B cell (primary cell): ENCODE data around the gene PBOV1. TPM values are rescaled to one million over a fixed set of nuclear protein-coding genes. Genes with fewer than 3 reads are reported as not detected.

Source experiments
- ATAC-seq: fragments of 200-7000 bp; cut with Tn5 transposase; one replicate; pipeline ENCODE4 v1.10.0; 2021; ENCODE audit warnings: low read depth, mild to moderate bottlenecking, moderate number of reproducible peaks, moderate library complexity
- CTCF ChIA-PET: fragments of 350-600 bp; sonication (Branson Sonifier 250); formaldehyde crosslinking; loops from one replicate; lab custom pipeline; 2021; ENCODE audit warnings: antibody characterized with exemption, inconsistent platforms; lab: Charles Lee
- POLR2A ChIA-PET: fragments of 350-600 bp; sonication (Branson Sonifier 250); formaldehyde crosslinking; loops from one replicate; lab custom pipeline; 2021; ENCODE audit warnings: antibody characterized with exemption; lab: Charles Lee
- DNase-seq: peaks from one replicate; pipeline ENCODE4 v3.0.0; 2013
- H2AFZ ChIP-seq: 2 replicates; pipeline ENCODE4 v1.6.1; 2012; ENCODE audit warnings: mild to moderate bottlenecking, low read depth, low read length; ENCODE audit not compliant: insufficient read depth, poor library complexity, severe bottlenecking
- H3K27ac ChIP-seq, 2 donors: 1 replicate in 1 of 2; 2 replicates in 1 of 2; pipeline ENCODE4 v1.5.1; 2012 to 2013; ENCODE audit warnings: low read length in 2 of 2, mild to moderate bottlenecking in 2 of 2, moderate library complexity in 1 of 2
- H3K27me3 ChIP-seq, 4 experiments: fragments of 200-600 bp in 1 of 4; sonication (generic) in 1 of 4; replicated peaks in 1 of 4; 1 replicate in 2 of 4; 2 replicates in 2 of 4; pipeline versions ENCODE4 v1.6.1 to v1.7.0; 2013 to 2016; ENCODE audit warnings: low read length in 3 of 4, mild to moderate bottlenecking in 2 of 4, mixed read lengths in 1 of 4, moderate library complexity in 1 of 4; ENCODE audit not compliant: insufficient read depth in 4 of 4, control insufficient read depth in 3 of 4; ENCODE audit errors: control extremely low read depth in 1 of 4
- H3K36me3 ChIP-seq, 2 experiments: replicated peaks in 1 of 2; 1 replicate in 1 of 2; 2 replicates in 1 of 2; pipeline versions ENCODE4 v1.6.1 to v1.7.1; 2013; ENCODE audit warnings: low read length in 1 of 2; ENCODE audit not compliant: insufficient read depth in 2 of 2, control insufficient read depth in 1 of 2; ENCODE audit errors: control extremely low read depth in 1 of 2, extremely low read depth in 1 of 2
- H3K4me1 ChIP-seq, 2 donors: fragments of 200-600 bp in 1 of 2; sonication (generic) in 1 of 2; 1 replicate in 1 of 2; 2 replicates in 1 of 2; pipeline versions ENCODE4 v1.5.1 to v1.6.1; 2013 to 2017; ENCODE audit warnings: low read length in 2 of 2; ENCODE audit not compliant: control insufficient read depth in 2 of 2, insufficient read depth in 2 of 2
- H3K4me2 ChIP-seq: replicated peaks from 2 replicates; pipeline ENCODE3; 2012; ENCODE audit warnings: mild to moderate bottlenecking, low read depth, low read length; ENCODE audit not compliant: poor library complexity, severe bottlenecking
- H3K4me3 ChIP-seq, 5 experiments: fragments of 200-600 bp in 1 of 5; sonication (generic) in 1 of 5; 1 replicate in 3 of 5; 2 replicates in 2 of 5; pipeline versions ENCODE4 v1.5.1 to v1.7.0; 2011 to 2016; ENCODE audit warnings: low read length in 4 of 5, mild to moderate bottlenecking in 4 of 5, low read depth in 2 of 5, control low read depth in 1 of 5, moderate library complexity in 1 of 5; ENCODE audit not compliant: insufficient read depth in 1 of 5; ENCODE audit errors: control extremely low read depth in 1 of 5, extremely low read depth in 1 of 5
- H3K79me2 ChIP-seq: fragments of 200-600 bp; sonication (generic); one replicate; pipeline ENCODE4 v1.6.0; 2016; ENCODE audit warnings: low read length; ENCODE audit not compliant: control insufficient read depth, insufficient read depth
- H3K9ac ChIP-seq: fragments of 200-600 bp; sonication (generic); 2 replicates; pipeline ENCODE4 v1.6.1; 2017; ENCODE audit warnings: mild to moderate bottlenecking, low read length, moderate library complexity
- H3K9me3 ChIP-seq, 3 donors: one replicate each; pipeline versions ENCODE4 v1.6.1 to v1.7.1; 2013; ENCODE audit warnings: low read length in 2 of 3; ENCODE audit not compliant: control insufficient read depth in 2 of 3, insufficient read depth in 1 of 3; ENCODE audit errors: control extremely low read depth in 1 of 3
- H4K20me1 ChIP-seq: 2 replicates; pipeline ENCODE4 v1.6.0; 2012; ENCODE audit warnings: mild to moderate bottlenecking, low read length; ENCODE audit not compliant: insufficient read depth, control insufficient read depth, poor library complexity, severe bottlenecking
- H3K27ac Mint-ChIP-seq: one replicate; pipeline ENCODE4 v1.8.0; 2021; ENCODE audit warnings: mixed read lengths
- H3K27me3 Mint-ChIP-seq: one replicate; pipeline ENCODE4 v1.8.0; 2021; ENCODE audit warnings: mixed read lengths
- H3K4me1 Mint-ChIP-seq: one replicate; pipeline ENCODE4 v1.8.0; 2021; ENCODE audit warnings: mixed read lengths
- H3K4me3 Mint-ChIP-seq: one replicate; pipeline ENCODE4 v1.8.0; 2021; ENCODE audit warnings: mixed read lengths
- H3K9me3 Mint-ChIP-seq: one replicate; pipeline ENCODE4 v1.8.0; 2022; ENCODE audit warnings: mixed read lengths; ENCODE audit not compliant: insufficient read depth
- EZH2 ChIP-seq: IDR thresholded peaks from 2 replicates; pipeline ENCODE4 v1.6.1; 2012; ENCODE audit warnings: borderline replicate concordance, low read depth, mild to moderate bottlenecking, moderate library complexity, low read length; ENCODE audit not compliant: insufficient read depth, poor library complexity, severe bottlenecking
- WGBS: methylation state at CpG from one replicate; pipeline ENCODE4 v1.1.5; 2013; ENCODE audit warnings: missing lambda C conversion rate; ENCODE audit not compliant: insufficient coverage; 5-methylcytosine and 5-hydroxymethylcytosine counted together
- intact Hi-C: fragments of 100-400 bp; cut with micrococcal nuclease; formaldehyde crosslinking; loops from one replicate; pipeline ENCODE4 v1.10.0; 2022
- polyA minus RNA-seq: library from RNA; depleted of rRNA, polyadenylated mRNA; stranded (reverse); fragments of >200 nt; gene quantifications from 2 replicates; pipeline ENCODE4 v1.2.3, GENCODE V29; 2012
- polyA plus RNA-seq: library from polyadenylated mRNA; depleted of rRNA; stranded (reverse); fragments of >200 nt; gene quantifications from 2 replicates; pipeline ENCODE4 v1.2.3, GENCODE V29; 2012
- total RNA-seq, 2 donors: library from RNA; stranded (reverse); fragments of 120-200 nt in 1 of 2; gene quantifications; 1 replicate in 1 of 2; 2 replicates in 1 of 2; pipeline versions ENCODE4 v1.2.3 to v1.2.4, GENCODE V29; 2013 to 2022
- TF ChIP-seq, protein P1 (sequence below): fragments of 200-600 bp; IDR thresholded peaks from one replicate; pipeline ENCODE4 v1.8.0; 2022; ENCODE audit warnings: antibody characterized with exemption, mild to moderate bottlenecking

The PBOV1 gene
- not detected in 2 replicates for total RNA-seq
- not detected for total RNA-seq (2013)
- not detected in 2 replicates for polyA plus RNA-seq
- polyA minus RNA-seq, result not detected in 2 replicates

DNA sequence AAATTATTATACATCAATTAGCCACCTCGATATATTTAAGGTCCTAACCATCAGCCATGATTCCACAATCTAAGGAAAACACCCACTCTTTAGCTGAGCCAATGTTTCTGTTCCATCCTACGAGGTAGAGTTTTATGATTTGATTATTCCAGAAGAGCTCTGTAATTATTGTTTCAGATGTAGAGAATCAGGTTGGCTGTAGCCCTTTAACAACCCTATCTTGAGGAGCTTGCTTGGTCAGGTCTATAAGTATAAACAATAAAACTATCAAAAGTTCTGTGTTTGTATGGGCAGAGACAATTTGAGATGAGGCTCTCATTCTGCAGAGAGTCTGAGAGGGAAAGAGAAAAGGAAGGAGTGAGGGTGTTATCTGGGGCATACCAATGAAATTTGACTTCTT is at the start of gene PBOV1:
TSS of gene PBOV1 (minus strand) at position 43 of the 400 bp plus-strand sequence. CDS start 96 bp downstream, outside the sequence.
- peaks cover 0 to 1% (median 0%) of the 10 kb centered on the region in 3 donors for H3K9me3 ChIP-seq
- H3K4me1 ChIP-seq, result no peaks in the 10 kb centered on the region
- Mint-ChIP-seq H3K27me3 (peaks cover 27% of the 10 kb centered on the region), H3K27ac (no peak within 1 kb of the TSS), H3K4me1 (no peaks in the 10 kb centered on the region), H3K4me3 (no peak within 1 kb of the TSS), H3K9me3 (no peaks in the 10 kb centered on the region)
- no peaks in the 10 kb centered on the region for H4K20me1 ChIP-seq
- H3K4me3 ChIP-seq, result no peak within 1 kb of the TSS
- TF ChIP-seq, protein P1, sequence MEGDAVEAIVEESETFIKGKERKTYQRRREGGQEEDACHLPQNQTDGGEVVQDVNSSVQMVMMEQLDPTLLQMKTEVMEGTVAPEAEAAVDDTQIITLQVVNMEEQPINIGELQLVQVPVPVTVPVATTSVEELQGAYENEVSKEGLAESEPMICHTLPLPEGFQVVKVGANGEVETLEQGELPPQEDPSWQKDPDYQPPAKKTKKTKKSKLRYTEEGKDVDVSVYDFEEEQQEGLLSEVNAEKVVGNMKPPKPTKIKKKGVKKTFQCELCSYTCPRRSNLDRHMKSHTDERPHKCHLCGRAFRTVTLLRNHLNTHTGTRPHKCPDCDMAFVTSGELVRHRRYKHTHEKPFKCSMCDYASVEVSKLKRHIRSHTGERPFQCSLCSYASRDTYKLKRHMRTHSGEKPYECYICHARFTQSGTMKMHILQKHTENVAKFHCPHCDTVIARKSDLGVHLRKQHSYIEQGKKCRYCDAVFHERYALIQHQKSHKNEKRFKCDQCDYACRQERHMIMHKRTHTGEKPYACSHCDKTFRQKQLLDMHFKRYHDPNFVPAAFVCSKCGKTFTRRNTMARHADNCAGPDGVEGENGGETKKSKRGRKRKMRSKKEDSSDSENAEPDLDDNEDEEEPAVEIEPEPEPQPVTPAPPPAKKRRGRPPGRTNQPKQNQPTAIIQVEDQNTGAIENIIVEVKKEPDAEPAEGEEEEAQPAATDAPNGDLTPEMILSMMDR, result no peak
- no peak within 1 kb of the TSS for H2AFZ ChIP-seq
- H3K27me3 ChIP-seq, result peaks cover 0 to 4% (median 0%) of the 10 kb centered on the region in 4 experiments
- CTCF ChIA-PET, result no interaction called here
- WGBS, result no CpG with 5 or more reads among the region's 2 CpGs
- DNase-seq (no peak), ATAC-seq (no peak)
- no peaks in the 10 kb centered on the region for H3K36me3 ChIP-seq
- no peak within 1 kb of the TSS for H3K9ac ChIP-seq
- no peak within 1 kb of the TSS for H3K27ac ChIP-seq
- POLR2A ChIA-PET, result no interaction called here
- intact Hi-C loops, result no loop called here
- no peaks in the 10 kb centered on the region for H3K79me2 ChIP-seq
- H3K4me2 ChIP-seq, result no peak within 1 kb of the TSS

DNA sequence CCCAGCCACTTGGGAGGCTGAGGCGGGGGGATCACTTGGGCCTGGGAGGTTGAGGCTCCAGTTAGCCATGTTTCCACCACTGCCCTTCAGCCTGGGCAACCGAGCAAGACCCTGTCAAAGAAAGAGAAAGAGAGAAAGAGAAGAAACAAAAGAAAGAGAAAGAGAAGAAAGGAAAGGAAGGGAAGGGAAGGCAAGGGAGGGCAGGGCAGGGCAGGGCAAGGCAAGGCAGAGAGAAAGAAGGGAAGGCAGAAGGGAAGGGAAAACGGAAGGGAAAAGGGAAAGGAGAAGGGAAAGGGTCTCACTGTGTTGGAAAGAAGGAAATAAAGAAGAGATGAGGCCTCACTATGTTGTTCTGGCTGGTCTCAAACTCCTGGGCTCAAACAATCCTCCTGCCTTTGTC is 47.8 kb upstream of the PBOV1 start:
- no peaks in the 10 kb centered on the region for H3K36me3 ChIP-seq
- intact Hi-C loops, result no loop called here
- no peak for DNase-seq
- ChIA-PET POLR2A (no interaction called here), CTCF (no interaction called here)
- no peaks in the 10 kb centered on the region for H3K79me2 ChIP-seq
- Mint-ChIP-seq H3K4me1 (no peaks in the 10 kb centered on the region), H3K27me3 (peaks cover 16% of the 10 kb centered on the region), H3K27ac (no peak overlapping the region), H3K4me3 (no peak overlapping the region), H3K9me3 (no peaks in the 10 kb centered on the region)
- no peaks in the 10 kb centered on the region for H4K20me1 ChIP-seq
- no peaks in the 10 kb centered on the region for H3K4me1 ChIP-seq
- 83% methylated on average over 1 of the region's 3 CpGs for WGBS
- H3K9me3 ChIP-seq, result no peaks in the 10 kb centered on the region
- H3K9ac ChIP-seq, result no peak overlapping the region
- no peak overlapping the region for H2AFZ ChIP-seq
- H3K27ac ChIP-seq, result no peak overlapping the region
- H3K27me3 ChIP-seq, result peaks cover 0 to 11% (median 2%) of the 10 kb centered on the region in 4 experiments
- ATAC-seq, result no peak
- TF ChIP-seq, protein P1, result no peak
- TF ChIP-seq EZH2, result no peak
- no peak overlapping the region for H3K4me3 ChIP-seq
- no peak overlapping the region for H3K4me2 ChIP-seq
